RWPE2 (cell line): Measurements from ENCODE around the gene DOHH.

Experiments used
- ATAC-seq: fragments of 200-7000 bp; cut with Tn5 transposase; 3 replicates; pipeline ENCODE4 v1.9.1; 2021; ENCODE audit warnings: low read depth
- DNase-seq: peaks from one replicate; pipeline ENCODE4 v3.0.0-alpha.2; 2020; ENCODE audit warnings: low spot score
- H3K27ac ChIP-seq: fragments of 450-650 bp; 2 replicates; pipeline ENCODE4 v1.5.1; 2017; ENCODE audit warnings: mild to moderate bottlenecking; ENCODE audit not compliant: poor library complexity, severe bottlenecking
- H3K27me3 ChIP-seq: fragments of 250-450 bp; sonication (Bioruptor Pico); 2 replicates; pipeline ENCODE4 v1.5.1; 2021; ENCODE audit warnings: mild to moderate bottlenecking, moderate library complexity; ENCODE audit not compliant: insufficient read depth, poor library complexity, severe bottlenecking
- H3K36me3 ChIP-seq: fragments of 250-450 bp; sonication (Bioruptor Pico); 2 replicates; pipeline ENCODE4 v1.5.1; 2020; ENCODE audit warnings: low read depth, mild to moderate bottlenecking, moderate library complexity
- H3K4me1 ChIP-seq: fragments of 250-450 bp; sonication (Bioruptor Pico); 2 replicates; pipeline ENCODE4 v1.5.1; 2021; ENCODE audit warnings: mild to moderate bottlenecking, moderate library complexity; ENCODE audit not compliant: insufficient read depth, poor library complexity, severe bottlenecking
- H3K4me3 ChIP-seq: fragments of 250-450 bp; sonication (Bioruptor Pico); 2 replicates; pipeline ENCODE4 v1.5.1; 2021; ENCODE audit warnings: mild to moderate bottlenecking, moderate library complexity; ENCODE audit not compliant: severe bottlenecking
- H3K9me3 ChIP-seq: fragments of 250-450 bp; sonication (Bioruptor Pico); 2 replicates; pipeline ENCODE4 v1.5.1; 2021; ENCODE audit warnings: mild to moderate bottlenecking, moderate library complexity; ENCODE audit not compliant: severe bottlenecking
- TF ChIP-seq, protein P1 (sequence below): fragments of 450-650 bp; IDR thresholded peaks from one replicate; pipeline ENCODE4 v1.5.1; 2017; ENCODE audit warnings: mild to moderate bottlenecking, moderate library complexity; ENCODE audit not compliant: poor library complexity, severe bottlenecking

Gene DOHH

GRCh38 chr19:3499738-3500428 lies 591 bp downstream of the DOHH start:
- peak overlapping the region; percentile 61 for H3K27ac ChIP-seq
- no peaks in the 10 kb centered on the region for H3K27me3 ChIP-seq
- peak; percentile 6; the same call in 1 of the 3 replicates for ATAC-seq

DNA sequence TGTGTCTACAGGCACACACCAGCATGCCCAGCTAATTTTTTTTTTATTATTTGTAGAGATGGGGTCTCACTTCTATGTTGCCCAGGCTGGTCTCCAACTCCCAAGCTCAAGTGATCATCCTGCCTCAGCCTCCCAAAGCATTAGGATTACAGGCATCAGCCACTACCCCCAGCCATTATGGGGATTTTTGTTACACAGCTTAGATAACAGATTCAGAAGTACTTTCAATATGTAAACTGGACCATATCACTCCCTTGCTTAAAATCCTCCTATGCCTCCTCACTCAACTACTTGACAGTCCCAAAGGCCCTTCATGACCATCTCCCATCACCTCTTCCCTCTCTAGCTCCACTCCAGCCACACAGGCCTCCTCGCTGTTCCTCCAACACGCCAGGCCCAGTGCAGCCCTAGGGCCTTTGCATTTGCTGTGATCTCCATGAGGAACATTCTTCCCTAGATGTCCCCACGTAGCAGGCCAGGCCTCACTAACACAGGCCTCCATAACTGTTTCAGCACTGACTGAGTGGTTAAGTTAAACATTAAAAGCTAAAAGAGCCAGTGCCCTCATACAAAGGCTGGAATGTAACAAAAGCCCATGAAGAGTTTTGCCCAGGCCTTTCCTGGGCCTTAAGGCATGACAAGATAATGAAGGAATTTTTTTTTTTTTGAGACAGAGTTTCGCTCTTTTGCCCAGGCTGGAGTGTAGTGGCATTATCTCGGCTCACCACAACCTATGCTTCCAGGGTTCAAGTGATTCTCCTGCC lies 2.5 kb downstream of the DOHH start:
- no peak for ATAC-seq
- TF ChIP-seq, protein P1, sequence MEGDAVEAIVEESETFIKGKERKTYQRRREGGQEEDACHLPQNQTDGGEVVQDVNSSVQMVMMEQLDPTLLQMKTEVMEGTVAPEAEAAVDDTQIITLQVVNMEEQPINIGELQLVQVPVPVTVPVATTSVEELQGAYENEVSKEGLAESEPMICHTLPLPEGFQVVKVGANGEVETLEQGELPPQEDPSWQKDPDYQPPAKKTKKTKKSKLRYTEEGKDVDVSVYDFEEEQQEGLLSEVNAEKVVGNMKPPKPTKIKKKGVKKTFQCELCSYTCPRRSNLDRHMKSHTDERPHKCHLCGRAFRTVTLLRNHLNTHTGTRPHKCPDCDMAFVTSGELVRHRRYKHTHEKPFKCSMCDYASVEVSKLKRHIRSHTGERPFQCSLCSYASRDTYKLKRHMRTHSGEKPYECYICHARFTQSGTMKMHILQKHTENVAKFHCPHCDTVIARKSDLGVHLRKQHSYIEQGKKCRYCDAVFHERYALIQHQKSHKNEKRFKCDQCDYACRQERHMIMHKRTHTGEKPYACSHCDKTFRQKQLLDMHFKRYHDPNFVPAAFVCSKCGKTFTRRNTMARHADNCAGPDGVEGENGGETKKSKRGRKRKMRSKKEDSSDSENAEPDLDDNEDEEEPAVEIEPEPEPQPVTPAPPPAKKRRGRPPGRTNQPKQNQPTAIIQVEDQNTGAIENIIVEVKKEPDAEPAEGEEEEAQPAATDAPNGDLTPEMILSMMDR, result no peak

More at GRCh38 chr19:3499738-3500428, 591 bp downstream of the DOHH start:
- no peak for DNase-seq
- TF ChIP-seq, protein P1, result no peak
- Histone ChIP-seq H3K9me3 (no peaks in the 10 kb centered on the region), H3K4me1 (peaks cover 7% of the 10 kb centered on the region), H3K36me3 (peaks cover 17% of the 10 kb centered on the region), H3K4me3 (peak overlapping the region; percentile 72)

DNA sequence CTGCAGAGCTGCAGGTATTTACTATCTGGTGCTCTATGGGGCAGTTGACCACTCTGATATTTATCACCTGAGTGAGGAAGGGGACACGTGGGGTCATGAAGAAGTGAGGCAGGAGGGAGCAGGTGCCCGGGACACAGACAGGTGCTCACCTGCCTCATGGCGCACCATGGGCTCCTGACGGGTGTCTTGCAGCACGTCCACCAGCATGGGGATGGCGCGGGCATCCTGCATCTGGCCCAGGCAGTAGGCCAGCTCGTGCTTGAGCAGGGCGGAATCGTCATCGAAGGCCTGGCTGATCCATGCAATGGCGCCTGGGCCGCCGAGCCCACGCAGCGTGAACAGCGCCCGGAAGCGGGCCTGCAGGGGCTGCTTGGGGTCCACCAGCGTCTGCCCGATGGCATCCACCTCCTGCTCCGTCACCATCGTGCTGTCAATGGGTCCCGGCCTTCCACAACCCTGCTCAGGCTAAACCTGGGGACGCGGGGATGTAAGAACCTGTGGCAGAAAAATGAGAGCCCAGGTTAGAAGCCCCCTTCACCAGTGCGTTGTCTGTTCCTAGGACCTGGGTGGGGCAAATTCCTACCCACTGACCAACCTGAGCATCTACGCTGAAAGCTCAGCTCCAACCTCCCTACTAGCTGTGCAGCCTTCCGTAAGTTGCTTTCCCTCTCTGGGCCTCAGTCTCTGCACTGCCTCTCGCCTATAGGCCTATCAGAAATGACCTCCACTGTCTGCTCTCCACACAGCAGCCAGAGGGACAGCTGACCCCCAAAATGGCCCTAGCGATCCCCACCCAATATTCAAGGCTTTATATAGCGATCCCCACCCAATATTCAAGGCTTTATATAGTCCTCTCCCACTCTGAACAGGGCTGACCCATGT lies 3.8 kb downstream of the DOHH start:
- Histone ChIP-seq H3K27me3 (no peaks in the 10 kb centered on the region), H3K4me1 (peaks cover 7% of the 10 kb centered on the region), H3K9me3 (no peaks in the 10 kb centered on the region), H3K36me3 (peaks cover 24% of the 10 kb centered on the region), H3K4me3 (no peak overlapping the region), H3K27ac (no peak overlapping the region)
- ATAC-seq (no peak), DNase-seq (no peak)
- TF ChIP-seq, protein P1, result no peak

More for the DNA sequence above, 2.5 kb downstream of the DOHH start:
- H3K27ac ChIP-seq, result no peak overlapping the region
- DNase-seq, result no peak
- H3K27me3 ChIP-seq, result no peaks in the 10 kb centered on the region
- no peaks in the 10 kb centered on the region for H3K9me3 ChIP-seq
- peaks cover 24% of the 10 kb centered on the region for H3K36me3 ChIP-seq
- H3K4me3 ChIP-seq, result no peak overlapping the region
- peaks cover 7% of the 10 kb centered on the region for H3K4me1 ChIP-seq

DNA sequence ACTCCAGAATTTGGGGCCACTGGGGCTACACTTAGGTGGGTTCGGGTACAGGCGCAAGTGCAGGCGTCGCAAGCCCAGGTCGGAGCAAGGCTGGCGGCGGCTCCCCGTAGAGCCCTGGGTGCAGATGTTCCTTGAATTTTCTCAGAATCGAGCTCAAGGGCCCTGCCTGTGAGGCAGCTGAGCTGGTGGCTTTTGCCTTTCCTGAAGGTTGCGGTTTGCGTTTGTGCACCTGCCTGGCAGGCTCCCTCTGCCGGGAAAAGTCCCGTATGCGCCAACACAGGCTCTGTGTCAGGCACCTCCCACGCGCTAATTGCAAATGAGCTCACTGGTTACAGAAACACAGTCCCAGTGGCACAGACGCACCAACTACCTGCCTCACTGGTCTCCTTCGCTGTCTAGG lies 5.9 kb downstream of the DOHH start:
- Histone ChIP-seq H3K36me3 (peaks cover 24% of the 10 kb centered on the region), H3K27ac (no peak overlapping the region), H3K4me1 (peaks cover 5% of the 10 kb centered on the region), H3K9me3 (no peaks in the 10 kb centered on the region), H3K27me3 (no peaks in the 10 kb centered on the region), H3K4me3 (no peak overlapping the region)
- TF ChIP-seq, protein P1, result no peak
- DNase-seq (no peak), ATAC-seq (no peak)
